Measurements from ENCODE around the gene NR3C2.
"Not testable (repeated sequence)": the region's sequence is repeated elsewhere in the genome, so short reads cannot be mapped to it uniquely, and the experiment has no call there.

Gene NR3C2

GRCh38 chr4:148364525-148364924, 77.7 kb downstream of the NR3C2 start:
- no peak for DNase-seq

DNA sequence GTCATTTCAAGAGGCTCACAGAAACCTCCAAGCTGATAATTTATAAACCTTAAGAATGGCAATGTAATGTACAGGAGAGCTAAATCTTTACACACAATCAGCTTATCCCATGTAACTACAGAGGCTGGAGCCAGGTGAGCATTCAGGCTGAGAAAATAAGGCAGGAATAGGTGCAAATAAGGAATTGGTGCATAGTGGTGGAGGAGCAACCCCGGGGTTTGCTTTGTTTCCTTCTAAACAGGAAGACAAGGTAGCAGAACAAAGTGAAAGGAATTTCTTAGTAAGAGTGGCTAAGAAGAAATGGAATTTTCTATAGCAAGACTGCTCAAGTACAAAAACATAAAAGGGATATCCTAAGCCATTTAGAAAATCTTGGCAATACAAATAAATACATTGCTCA, 82.4 kb downstream of the NR3C2 start:
- DNase-seq = no peak

- DNase-seq = no peak
Observed at GRCh38 chr4:148355442-148356123, 86.6 kb downstream of the NR3C2 start.

GRCh38 chr4:148354186-148354585, 88.0 kb downstream of the NR3C2 start:
- DNase-seq = no peak

DNA sequence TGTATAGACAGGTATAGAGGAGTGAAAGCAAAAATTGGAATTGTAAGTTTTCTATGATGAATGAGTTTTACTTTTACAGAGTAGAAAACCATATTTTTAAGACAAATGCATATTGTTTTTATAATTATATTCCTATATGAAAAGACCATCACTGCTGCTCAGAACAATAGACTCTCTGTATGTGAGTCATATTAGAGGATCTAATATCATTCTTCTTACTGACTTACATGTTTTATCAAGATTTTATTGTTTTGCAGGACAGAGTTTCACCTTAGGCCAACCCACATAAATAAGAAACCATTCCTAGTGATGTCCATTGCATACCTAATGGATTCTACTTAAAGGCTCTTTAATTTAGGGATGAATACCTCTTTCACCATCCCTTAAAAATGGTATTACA, 88.6 kb downstream of the NR3C2 start:
- DNase-seq = no peak

DNA sequence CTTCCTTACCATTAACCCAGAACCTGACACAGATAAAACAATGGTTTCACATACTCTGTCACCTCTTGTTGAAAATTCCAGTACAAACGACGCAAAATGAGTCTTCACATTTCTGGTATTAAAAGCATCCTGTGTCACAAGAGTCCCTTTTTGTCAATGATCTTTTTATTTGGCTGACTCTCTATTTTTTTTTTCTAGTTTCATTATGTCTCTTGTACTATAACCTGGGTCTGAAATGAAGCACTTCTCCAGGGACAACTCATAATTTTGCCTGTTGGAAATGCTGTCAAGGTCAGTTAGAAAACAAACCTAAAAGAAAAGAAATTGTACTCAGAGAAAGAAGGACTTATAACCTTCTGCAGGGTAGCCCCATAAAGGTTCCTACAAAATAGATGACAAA, 93.1 kb downstream of the NR3C2 start:
- DNase-seq = no peak

DNA sequence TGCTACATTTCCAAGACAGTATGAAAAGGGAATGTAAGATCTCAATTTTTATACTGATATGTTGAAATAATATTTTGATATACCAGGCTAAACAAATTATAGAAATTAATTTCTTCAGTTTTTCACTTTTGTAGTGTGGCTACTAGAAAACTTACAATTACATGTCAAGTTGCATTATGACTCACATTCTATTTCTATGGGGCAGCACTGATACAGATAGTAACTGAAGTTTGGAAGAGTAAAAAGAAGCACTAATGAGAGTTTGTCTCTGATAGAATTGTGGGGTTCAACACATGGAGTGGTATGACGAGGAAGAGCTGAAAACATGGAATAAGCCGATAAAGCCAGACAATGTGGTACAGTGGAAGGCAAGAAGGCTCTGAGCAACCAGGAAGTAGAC, 95.6 kb downstream of the NR3C2 start:
- DNase-seq = no peak

DNA sequence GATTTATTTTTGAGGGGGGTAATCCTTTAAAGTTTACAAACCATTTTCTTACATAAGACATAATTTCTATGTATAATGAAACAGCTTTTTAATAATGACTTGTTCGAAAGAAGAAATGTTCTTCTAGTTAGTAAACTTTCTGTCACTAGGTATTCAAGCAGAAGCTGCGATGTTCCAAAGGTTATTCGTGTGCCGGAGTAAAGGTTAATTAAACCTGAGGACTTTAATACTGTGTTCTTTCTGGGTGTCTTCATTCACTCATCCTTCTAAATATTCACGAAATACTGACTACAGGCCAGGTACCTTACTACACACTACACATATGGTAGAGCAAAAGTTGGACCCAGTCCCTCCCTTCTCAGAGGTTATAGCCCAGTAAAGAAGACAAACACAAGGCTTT, 96.7 kb downstream of the NR3C2 start:
- no peak for DNase-seq

GRCh38 chr4:148344941-148345340, 97.3 kb downstream of the NR3C2 start:
- no peak for DNase-seq

- no peak for DNase-seq
Observed at GRCh38 chr4:148344352-148344751, 97.9 kb downstream of the NR3C2 start.

DNA sequence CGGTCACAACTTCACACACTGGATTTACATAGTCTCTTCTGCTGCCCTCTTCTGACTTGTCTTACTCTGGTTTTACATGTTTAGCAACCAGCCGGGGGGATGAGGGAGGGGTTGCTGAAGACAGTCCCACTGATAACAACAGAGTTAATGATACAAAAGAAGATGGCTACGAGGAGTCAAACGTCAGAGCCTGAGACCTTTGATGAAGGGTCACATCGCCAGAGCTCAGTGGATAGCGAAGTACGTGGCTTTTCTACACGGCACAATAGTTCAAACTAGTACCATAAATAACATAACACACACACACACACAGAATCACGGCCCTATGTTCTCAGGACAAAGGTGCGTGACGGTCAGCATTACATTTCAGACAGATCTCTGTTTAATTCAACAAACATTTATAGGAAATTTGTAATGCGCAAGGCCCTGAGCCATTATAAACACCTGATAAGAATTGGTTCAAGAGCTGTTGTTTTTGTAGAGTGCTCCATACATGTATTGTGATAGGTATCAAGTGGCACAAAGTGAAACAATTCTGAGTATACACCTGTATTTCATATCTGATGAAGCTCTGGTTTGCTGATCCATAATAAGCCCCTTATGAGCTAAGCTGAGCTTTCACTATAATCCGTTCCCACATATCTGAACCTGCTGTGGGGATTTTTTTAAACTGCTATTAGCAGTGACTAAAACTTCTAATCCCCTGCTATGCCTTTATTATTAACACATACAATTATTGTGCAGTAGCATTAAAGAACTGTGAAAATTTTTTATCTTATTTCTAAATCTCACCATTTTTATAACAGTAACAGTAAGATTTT, 100.0 kb downstream of the NR3C2 start:
- DNase-seq = no peak

DNA sequence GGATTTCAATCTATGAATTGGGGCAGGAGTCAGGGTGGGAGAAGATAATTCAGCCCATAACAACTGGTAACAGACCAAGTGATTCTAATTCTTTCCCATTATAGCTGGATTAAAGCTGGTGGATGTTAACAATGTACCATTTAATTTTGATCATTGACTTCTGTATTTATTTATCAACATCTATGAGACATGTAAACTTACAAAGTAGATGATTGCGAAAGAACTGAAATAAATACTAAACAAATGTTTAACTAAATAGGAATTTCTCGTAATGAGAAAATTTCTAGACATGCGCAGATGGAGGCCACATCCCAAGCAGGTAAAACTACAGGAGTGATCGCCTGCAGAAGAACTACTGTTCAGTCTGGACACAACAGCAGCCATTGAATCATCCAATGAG, 107.1 kb downstream of the NR3C2 start:
- DNase-seq = no peak

- DNase-seq = no peak
Observed at GRCh38 chr4:148333265-148333664, 108.9 kb downstream of the NR3C2 start.

DNA sequence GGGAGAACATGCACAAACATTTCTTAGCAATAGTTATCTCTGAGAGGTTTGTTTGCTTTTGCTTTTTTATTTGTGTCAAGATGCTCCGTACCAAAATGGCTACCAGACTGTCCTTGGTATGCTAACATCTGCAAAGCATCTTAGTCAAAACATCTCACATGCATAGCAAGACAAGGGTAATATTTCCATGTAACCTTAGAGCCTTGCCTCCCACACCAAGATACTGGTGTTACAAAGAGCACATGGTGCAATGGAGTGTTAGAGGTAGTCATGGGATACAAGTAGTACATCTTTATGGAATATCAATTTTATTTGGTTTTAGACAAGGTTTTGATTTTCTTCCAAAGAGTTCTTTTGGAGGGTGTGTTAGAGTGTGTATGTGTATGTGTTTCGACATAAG, 109.7 kb downstream of the NR3C2 start:
- no peak for DNase-seq

DNA sequence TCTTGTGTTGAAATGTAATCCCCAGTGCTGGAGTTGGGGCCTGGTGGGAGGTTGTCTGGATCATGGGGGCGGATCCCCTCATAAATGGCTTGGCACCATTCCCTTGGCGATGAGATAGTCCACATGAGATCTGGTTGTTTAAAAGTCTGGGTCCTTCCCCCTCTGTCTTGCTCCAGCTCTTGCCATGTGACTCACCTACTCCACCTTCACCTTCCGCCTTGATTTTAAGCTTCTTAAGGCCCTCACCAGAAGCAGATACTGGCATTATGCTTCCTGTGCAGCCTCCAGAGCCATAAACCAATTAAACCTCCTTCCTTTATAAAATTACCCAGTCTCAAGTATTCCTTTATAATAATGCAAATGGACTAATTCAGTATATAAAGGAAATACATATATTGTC, 111.5 kb downstream of the NR3C2 start:
- DNase-seq = no peak

GRCh38 chr4:148330161-148330560, 112.1 kb downstream of the NR3C2 start:
- DNase-seq = no peak

DNA sequence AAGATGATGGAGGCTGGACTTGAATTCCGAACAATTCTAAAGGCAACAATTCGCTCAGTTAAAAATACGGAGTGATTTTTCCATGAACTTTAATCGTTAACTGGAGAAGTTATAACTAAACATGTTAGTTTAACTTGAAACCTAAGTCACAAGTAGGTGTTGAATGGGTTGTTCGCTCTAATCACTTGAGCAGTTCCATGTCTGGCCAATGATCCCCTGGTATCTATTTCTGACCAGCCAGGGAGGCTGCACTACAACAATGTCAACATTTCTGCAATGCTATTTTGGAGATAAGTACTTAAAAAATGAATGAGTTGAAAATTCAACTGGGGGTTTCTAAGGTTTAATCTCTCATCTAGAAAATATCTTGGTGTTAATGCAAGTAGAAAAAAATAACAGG, 112.5 kb downstream of the NR3C2 start:
- no peak for DNase-seq

DNA sequence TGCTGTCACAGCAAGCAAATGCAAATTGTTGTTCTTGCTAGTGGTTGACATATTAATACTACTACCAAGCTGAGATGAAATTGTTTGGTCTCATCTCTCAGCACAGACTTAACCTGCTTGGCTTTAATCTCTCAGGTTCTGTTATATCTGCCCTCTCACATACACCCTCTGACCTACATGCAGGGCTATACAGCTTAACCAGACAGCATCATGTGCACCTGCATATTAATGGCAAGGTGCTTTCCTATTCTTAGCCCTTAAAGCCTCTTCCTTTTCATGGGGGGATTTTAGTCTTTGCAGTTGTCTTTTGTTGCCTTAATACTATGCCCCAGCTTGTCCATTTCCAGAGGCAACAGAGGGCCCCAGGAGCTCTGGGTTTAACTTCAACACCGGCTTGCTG, 114.5 kb downstream of the NR3C2 start:
- DNase-seq = no peak

- not testable (repeated sequence) for DNase-seq
Observed at GRCh38 chr4:148323316-148323715, 118.9 kb downstream of the NR3C2 start.

GRCh38 chr4:148315049-148315448, 127.2 kb downstream of the NR3C2 start:
- DNase-seq = no peak

GRCh38 chr4:148312956-148313490, 129.2 kb downstream of the NR3C2 start:
- DNase-seq = no peak

DNA sequence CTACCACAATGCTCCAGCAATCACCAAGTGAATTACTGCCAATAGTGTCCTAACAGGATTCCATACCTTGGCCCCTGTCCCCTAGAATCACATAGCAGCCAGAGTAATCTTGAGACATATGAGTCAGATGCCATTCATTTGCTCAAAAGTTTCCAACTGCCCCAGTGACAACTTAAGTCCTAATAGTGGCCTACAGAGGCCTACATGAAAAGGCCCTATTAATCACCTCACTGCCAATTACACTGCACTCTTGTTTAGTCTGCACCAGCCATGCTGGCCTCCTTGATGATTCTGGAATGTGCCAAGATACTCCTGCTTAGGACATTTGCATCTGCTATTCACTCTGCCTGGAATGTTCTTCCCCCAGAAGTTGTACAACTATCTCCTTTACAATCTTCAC, 130.7 kb downstream of the NR3C2 start:
- no peak for DNase-seq

DNA sequence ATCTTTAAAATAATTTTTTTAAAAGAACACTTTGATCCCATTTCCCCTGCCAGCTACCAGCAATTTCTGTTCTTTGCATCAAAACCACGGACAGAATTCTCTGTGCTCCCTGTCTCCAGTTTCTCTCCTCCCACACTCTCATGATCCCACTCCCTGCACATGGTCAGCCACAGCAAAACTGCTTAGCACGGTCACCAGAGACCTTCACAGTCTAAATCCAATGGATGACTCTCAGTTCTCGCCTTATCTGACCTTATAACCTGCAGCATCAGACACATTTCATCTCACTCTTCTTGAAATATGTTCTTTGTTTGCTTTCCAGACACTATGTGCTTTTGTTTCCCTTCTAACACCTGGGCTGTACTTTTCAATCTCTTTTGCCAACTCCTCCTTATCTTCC, 131.5 kb downstream of the NR3C2 start:
- no peak for DNase-seq

DNA sequence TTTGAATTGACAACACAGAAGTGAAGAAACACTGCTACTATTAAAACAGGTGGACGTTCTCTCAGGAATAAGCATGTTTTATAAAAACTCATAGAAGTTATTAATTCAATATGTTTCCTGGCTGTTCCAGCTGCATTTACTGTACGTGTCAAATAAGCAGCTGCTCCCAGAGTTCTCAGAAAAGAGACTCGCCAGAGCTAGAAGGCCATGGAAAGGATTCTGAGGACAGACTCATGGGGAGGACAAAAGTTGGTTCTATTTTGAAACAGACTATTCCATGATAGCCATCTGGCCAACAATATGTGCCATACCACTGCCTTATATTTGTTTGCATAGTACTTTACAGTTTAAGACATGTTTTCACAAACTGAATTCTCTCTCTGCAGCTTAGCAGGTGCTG, 136.5 kb downstream of the NR3C2 start:
- DNase-seq = no peak
